Epithelial cell of prostate (primary cell): ENCODE results near the gene DIPK1A.
A peak's percentile ranks its signal among the peaks of the same experiment; 100 is the strongest.

ENCODE experiments used
- DNase-seq: peaks from one replicate; pipeline ENCODE4 v3.0.0-alpha.2; 2011; ENCODE audit warnings: low read depth, low spot score
- H3K27ac ChIP-seq: fragments of 450-650 bp; 2 replicates; pipeline ENCODE4 v1.5.1; 2017; ENCODE audit warnings: mild to moderate bottlenecking

The DIPK1A gene

DNA sequence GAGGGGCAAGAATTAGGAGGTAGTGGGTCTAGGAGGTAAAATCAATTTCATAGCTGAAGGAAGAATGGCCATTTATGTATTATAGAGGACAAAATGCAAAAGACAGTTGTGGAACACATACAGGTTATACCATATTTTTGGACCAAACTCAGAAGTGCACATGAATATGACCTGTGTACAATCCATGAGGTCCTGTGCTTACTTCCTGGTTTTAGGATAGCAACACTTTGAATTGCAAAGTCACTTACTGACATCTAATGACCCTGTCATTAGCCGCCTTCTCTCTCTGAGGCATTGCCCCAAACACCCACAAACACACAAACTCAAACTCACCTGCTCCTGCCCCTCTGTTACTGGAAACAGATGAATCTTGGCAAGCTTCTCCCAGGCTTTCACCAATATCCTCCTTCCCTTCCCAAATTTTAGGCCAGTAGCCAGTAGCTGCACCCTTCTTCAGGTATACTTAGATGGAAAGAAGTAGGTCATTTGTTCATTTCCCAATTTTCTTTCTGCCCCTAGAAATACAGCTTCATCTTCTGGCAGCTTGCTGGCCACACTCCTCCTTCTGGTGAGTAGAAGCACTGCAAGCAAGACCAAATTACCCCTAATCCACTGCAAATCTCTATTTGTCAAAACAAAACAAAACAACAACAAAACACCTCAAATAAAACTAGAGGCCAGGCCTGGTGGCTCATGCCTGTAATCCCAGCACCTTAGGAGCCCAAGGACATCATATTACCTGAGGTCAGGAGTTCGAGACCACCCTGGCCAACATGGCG is 143.1 kb downstream of the DIPK1A start:
- no peak for DNase-seq
- H3K27ac ChIP-seq: no peak overlapping the region

DNA sequence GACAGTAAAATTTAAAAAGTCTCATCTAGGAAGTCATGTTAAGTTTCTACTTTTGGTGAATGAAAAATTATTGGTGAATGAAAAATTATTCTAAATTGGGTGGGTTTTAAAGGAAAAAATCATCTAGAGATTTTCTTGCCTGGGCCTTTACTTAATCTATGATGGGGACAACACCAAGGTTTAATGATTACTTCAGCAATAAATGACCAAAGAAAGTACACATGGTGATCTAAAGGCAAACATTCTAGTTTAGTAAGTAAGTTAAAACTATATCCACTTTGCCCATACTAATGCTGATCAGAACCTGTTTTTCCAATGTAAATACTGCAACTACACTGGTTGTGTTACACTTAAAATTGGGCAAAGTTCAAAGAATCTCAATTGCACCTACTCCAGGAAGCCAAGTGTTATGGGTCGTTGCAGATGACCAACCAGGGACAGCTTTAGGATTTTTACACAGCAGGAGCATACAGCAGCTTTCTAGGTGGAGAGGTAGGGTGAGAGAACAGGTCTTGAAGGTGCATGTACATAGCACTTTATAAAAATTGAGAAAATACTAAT is 144.0 kb downstream of the DIPK1A start:
- DNase-seq: no peak
- no peak overlapping the region for H3K27ac ChIP-seq

DNA sequence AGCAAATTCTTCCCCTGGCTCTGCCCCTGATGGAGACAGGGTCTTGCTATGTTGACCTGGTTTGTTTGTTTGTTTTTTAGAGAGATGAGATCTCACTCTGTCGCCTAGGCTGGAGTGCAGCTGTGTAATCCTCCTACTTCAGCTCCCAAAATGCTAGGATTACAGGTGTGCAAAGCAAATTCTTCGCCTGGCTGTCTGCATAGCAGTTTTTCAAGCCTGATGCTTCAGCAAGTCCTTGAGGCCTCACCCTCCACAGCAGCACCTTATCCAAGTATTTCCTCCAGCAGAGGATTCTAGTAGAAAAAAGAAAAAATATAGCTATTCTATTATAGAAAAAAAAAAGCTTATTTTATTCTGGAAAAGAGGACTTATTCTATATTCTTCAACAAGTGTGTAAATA is 144.5 kb downstream of the DIPK1A start:
- H3K27ac ChIP-seq: no peak overlapping the region

DNA sequence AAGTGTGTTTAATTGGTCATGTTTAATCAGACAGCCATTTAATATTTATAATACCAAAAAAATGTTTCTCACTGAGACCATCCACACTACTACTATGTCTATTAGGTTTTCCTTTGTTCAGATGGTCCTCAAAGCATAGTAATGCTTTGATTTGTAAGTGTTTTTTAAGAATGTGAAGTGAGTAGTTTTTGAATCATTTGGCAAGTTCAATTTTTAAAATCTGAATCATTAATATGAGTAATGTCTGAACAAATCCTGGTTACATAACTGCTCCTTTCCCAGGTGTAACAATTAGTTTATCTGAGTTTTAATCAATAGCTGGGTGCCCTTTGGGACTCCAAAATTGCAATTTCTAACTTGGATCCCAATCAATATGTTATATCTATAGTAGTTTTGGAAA is 152.9 kb downstream of the DIPK1A start:
- DNase-seq: no peak
- H3K27ac ChIP-seq: peak overlapping the region; percentile 39

More for the DNA sequence above, 144.5 kb downstream of the DIPK1A start:
- DNase-seq: no peak

DNA sequence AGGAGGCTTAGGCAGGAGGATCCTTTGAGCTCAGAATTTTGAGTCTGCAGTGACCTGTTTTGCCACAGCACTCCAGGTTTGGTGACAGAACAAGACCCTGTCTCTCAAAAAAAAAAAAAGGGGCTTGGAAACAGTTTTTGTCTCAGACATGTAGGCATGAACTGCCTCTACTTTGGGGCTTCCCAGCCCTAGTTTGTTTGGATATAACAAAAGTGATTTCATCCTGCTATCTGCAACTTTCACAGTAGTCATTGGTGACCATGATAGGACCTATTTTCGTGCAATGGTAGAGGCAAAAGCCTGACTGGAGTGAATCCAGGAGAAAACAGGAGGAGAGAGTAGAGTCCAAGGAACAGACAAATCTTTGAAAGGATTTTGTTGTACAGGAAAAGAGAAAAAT is 156.0 kb downstream of the DIPK1A start:
- peak overlapping the region; percentile 62 for H3K27ac ChIP-seq
- DNase-seq: no peak

DNA sequence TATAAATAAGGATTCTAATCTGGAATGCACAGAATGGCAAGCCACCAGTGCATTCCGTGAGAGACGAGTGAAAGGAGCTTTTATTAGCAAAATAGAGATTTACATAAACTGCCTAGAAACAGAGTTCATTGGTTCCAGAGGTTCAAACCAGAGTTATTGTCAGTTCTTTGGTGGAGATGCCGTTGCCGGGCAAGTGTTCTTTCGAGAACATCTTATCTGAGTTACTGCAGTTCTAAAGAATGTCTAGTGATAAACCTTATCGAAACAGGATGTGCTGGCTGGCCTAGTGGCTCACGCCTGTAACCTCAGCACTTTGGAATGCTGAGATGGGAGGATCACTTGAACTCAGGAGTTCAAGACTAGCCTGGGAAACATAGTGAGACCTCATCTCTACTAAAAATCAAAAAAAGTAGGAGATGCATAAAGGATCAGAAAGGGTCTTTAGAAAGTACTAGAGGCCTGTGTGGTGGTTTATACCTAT is 156.5 kb downstream of the DIPK1A start:
- peak overlapping the region; percentile 62 for H3K27ac ChIP-seq
- DNase-seq: peak; percentile 79

DNA sequence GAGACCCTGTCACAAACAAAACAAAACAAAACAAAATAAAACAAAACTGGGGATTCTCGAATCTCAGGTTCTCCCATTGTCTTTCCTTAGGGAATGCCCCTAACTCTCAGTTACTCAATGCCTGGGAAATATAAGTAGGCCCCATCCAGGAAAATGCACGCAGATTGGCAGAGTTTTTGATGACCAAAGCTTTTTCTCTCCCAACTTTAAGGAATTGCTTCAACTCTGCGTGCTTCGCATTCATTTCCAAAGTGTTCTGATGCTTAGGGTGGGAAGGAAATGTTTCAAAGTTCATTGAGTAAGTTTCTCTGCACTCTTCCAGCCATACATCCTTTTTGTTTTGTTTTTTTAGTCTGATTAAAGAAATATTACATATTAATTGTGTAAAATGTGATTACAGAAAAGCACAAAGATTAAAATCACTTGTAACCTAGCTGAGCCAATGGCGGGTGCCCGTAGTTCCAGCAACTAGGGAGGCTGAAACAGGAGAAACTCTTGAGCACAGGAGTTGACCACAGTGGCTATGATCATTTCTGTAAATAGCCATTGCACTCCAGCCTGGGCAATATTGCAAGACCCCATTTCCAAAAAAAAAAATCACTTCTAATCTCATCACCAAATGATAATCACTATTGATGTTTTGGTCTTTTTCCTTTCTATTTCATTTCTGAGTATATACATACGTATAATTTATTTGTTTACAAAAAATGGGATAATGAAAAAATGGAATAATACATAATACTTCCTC is 157.9 kb downstream of the DIPK1A start:
- no peak for DNase-seq
- H3K27ac ChIP-seq: no peak overlapping the region

DNA sequence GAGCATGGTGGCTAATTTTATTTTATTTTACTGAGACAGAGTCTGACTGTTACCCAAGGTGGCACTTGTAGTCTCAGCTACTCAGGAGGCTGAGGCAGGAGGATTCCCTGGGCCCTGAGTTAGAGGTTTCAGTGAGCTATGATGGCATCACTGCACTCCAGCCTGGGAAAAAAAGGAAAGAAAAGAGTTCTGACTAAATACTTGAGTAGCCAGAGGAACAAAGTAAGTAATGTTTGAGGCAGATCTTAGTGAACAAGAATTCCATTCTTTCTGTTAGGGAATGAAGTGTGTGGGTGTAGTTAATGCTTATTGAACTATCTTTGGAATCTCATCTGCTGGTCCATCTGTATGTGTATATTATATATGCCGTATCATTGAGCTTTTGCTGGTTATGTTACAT is 163.3 kb downstream of the DIPK1A start:
- H3K27ac ChIP-seq: no peak overlapping the region

DNA sequence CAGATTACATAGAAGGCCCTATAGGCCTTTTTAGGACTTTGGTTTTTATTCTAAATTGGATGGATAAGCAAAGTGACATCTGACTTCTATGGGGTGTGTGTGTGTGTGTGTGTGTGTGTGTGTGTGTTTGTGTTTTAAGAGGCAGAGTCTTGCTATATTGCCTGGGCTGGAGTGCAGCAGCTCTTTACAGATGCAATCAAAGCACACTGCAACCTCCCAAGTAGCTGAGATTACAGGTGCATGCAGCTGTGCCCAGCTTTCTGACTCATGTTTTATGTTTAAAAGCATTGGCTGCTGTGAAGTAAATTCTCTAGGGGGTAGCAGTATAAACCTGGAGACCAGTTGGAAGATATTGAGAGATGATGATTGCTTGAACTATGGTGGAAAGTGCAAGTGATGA is 164.0 kb downstream of the DIPK1A start:
- no peak for DNase-seq
- H3K27ac ChIP-seq: no peak overlapping the region

More for the DNA sequence above, 163.3 kb downstream of the DIPK1A start:
- no peak for DNase-seq

DNA sequence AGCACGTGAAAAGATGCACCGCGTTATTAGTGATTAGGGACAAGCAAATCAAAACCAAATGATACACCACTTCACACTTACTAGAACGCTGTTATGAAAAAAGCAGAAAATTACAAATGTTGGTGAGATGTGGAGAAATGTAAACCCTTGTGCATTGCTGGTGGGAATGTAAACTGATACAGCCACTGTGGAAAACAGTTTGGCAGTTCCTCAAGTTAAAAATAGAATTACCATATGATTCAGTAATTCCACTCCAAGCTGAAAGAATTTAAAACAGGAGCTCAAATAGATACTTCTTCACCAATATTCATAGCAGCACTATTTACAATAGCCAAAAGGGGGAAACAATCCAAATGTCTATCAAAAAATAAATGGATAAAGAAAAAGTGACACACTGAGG is 166.1 kb downstream of the DIPK1A start:
- H3K27ac ChIP-seq: no peak overlapping the region
- DNase-seq: no peak

DNA sequence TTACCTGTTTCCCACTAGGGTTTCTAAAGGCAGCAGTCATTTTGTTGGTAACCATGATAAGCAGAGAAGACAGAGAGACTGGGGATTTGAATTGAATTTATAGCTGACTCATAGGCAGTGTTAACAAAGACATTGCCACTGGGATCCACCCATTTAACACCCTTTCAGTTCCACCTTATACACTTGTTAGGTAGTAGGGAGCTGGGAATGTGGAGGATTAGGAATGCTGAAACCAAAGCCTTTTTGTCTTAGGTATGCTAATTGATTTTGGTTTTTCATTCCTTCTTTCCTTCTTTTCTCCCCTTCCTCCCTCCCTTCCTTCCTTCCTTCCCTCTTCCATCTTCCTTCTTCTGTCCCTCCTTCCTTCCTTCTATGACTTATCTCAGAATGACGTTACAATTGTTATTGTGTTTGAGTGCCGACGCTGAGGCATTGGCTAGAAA is 168.9 kb downstream of the DIPK1A start:
- no peak for DNase-seq
- H3K27ac ChIP-seq: no peak overlapping the region
